Non-pigmented ciliary epithelial cell (primary cell): ENCODE measurements around the gene DLG2.

Experiments used
- DNase-seq: peaks from one replicate; pipeline ENCODE4 v3.0.0-alpha.2; 2010; ENCODE audit warnings: low read depth

The DLG2 gene

DNA sequence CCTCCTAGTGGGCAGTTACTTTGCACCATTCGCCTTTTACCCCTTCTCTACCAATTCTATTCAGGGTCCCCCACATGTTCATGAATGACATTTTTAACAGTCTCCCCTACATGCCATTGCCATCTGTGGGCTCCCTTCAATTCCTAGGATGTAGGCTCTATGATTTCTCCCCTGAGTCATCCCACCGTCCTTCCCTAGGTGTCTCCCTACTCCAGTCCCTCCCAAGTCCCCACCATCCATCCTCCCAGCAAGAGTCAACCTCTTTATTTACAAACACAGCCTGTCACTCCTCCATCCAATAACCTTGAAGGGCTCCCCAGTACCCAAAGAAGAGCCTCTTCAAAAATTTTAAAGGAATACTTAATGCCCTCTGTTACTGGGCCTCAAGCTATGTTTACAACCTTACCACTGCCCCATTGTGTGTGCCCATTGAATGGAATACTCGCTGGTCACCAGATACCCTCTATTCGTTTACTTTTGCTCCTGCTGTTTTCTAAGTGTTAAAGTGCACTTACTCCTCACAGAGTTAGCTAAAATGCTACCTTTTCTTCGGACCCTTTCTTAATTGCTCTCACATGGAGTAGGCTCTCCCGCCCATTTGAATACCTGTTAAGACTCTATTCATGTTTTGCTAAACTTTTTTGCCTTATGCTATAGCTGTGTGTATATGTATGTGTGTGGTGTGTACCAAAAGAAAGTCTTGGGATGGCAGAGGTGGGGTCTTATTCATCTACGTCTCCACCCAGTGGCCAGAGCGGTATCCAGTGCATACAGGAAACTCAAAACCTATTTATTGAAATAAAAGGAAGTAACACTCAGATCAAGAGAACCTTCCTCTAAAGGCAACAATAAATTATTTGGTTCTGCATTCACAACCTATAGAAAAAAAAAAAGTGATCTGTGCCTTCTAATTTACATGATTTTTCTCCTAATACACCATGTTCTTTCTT is 2105.2 kb downstream of the DLG2 start:
- DNase-seq: no peak

DNA sequence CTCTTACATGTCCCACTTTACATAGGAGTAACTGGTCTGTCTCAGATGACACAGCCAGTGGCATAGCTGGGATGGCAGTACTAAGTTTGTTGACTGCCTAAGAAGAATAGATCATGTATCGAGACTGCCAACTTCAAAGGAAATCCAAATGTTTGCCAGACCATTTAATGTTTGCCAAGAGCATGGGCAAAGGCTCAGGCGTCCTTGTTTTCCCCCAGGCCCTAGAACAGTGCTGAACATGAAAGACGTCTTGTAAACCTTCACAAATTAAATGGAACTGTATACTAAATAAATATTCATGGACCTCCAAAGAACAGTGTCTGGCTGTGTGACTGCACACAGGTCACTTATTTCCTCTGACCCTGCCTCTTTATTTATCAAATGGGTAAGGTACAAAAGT is 2106.3 kb downstream of the DLG2 start:
- DNase-seq: no peak

DNA sequence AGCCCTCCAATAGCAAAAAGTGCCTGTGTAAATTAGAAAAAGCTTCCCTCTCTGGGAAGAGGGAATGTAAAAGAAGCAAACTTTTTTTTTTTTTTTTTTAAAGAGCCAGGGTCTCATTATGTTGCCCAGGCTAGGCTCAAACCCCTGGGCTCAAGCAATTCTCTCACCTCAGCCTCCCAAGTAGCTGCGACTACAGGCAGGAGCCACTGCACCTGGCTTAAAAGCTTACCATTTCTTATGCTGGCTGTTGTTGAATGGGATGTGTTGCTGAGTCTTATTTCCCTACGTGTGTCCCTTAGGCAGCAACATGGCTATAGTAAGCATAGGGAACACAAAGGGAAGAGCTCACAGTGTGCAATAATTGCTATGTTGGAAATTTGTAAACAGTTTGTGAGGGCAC is 2115.5 kb downstream of the DLG2 start:
- no peak for DNase-seq

- DNase-seq: no peak
Observed at GRCh38 chr11:83510530-83511460, 2116.3 kb downstream of the DLG2 start.

DNA sequence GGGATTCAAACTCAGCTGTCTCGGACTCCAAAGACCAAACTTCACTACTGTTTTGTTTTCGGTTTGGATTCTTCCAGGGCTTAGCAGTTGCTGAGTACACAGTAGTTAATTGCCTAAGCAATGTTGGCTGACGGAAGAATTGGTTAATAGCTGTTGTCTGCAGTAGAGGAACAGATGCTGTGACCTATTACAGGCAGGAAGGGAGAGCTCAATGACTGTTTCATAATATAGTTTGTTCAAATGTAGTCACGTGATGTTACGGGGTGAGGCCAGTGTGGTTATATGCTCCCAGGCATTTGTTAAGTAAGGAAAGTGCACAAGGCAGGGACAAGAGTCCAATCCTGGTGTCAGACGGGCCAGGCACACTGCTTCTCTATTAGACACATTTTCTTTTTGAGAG is 2118.3 kb downstream of the DLG2 start:
- DNase-seq: no peak

GRCh38 chr11:83502041-83502440 is 2125.1 kb downstream of the DLG2 start:
- DNase-seq: no peak

DNA sequence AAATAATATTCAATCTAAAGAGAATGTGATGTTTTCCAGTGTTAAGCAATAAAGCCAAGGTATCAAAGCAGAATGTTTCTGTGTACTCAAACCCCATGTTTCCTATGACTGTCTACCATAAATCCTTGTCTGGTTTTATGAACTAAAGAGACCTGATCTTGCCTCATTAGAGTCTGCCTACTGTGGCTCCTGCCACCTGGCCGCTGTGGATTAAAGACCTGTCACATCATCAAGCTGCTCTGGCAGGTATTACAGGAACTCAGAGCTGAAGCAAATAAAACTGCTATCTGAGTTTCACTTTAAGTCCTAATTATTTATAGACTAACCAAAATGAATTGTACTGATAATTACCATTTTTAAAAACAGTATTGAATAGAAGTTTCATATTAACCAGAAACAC is 2133.2 kb downstream of the DLG2 start:
- no peak for DNase-seq

DNA sequence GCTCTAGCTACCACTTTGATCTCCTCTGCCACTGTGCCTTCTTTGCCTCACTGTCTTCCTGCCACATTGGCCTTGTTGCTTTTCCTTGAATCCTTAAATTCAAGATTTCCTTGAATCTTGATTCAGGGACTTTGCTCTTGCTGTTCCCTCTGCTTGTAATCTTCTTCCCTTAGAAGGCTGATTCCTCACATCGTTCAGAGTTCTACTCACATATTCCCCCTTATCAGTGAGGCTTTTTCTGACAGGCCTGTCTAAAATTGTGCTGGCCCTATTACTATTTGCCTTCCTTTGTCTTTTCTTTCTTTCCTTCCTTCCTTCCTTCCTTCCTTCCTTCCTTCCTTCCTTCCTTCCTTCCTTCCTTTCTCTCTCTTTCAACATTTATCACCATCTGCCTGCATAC is 2134.1 kb downstream of the DLG2 start:
- no peak for DNase-seq

GRCh38 chr11:83483808-83484207 is 2143.3 kb downstream of the DLG2 start:
- no peak for DNase-seq

- no peak for DNase-seq
Observed at GRCh38 chr11:83480811-83481210, 2146.3 kb downstream of the DLG2 start.

DNA sequence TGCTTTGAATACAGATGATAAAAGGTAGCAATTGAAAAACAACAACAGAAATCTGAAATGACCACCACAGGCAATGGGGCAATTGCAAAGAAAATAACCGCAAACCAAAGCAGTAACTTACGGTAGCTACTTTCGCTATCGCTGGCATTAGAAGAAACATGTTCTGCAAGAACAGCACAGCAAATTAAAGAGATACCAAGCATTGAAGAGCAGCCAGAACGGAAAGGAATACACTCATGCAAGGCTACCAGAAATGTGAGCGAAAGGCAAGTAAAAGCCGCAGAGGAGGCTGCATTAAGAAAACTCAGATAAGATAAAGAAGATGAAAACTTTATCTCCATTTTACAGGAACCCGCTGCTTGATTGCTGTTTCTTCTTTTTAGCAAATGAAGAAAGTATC is 2146.9 kb downstream of the DLG2 start:
- no peak for DNase-seq

DNA sequence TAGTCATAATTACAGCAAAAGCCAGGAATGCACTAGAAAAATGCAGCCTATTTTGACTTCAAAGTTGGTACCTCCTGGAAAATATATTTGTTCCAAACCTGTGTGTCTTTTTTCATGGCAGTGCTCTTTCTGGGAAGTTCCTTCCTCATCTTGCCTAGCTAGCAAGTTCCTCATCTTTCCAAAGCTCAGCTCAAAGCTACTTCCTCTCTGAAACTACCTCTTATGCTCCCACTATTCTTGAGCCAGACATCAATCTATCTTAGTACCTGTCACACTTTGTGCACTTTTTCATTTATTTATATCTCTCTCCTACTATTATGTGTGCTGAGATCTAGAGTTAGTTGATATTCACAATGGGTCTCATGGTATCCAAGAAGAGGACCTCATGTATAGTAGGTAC is 2149.4 kb downstream of the DLG2 start:
- no peak for DNase-seq

GRCh38 chr11:83475760-83476159 is 2151.4 kb downstream of the DLG2 start:
- no peak for DNase-seq

- DNase-seq: no peak
Observed at GRCh38 chr11:83473743-83474142, 2153.4 kb downstream of the DLG2 start.

DNA sequence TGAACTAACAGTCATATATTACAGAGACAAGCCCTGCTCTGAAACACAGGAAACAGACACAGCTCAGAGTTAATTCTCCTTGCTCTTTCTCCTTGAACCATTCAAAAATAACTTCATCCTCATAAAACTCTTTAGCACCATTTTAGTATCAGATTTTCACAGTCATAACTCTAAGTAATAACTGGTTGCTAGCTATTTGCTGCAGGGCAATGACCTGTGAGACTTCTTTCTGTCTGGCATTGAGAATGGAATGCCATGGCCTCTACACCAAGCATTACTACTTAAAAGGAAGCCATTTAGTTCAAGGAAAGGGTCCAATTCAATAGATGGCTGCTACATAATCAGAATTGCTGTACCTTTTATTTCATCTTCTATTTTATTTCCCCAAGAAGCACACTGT is 2154.3 kb downstream of the DLG2 start:
- DNase-seq: no peak

GRCh38 chr11:83471831-83472727 is 2155.1 kb downstream of the DLG2 start:
- no peak for DNase-seq

DNA sequence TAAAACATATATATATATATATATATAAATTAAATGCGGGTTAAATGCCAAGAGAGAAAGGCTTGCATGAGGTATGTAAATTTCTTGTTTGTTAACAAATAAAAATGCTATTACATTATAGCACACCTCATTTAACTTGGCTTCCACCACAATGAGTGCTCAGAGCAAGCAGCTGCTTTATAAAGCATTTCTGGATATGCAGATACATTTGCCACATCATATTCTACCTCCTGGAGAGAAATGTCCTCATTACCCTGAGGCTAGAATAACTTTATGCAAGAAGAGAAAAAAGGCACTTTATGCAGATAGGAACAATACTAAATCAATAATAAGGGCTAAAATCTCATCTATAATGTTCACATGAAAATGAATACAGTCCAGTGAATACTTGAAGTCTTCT is 2159.3 kb downstream of the DLG2 start:
- DNase-seq: no peak

- DNase-seq: no peak
Observed at GRCh38 chr11:83464160-83464944, 2162.8 kb downstream of the DLG2 start.

DNA sequence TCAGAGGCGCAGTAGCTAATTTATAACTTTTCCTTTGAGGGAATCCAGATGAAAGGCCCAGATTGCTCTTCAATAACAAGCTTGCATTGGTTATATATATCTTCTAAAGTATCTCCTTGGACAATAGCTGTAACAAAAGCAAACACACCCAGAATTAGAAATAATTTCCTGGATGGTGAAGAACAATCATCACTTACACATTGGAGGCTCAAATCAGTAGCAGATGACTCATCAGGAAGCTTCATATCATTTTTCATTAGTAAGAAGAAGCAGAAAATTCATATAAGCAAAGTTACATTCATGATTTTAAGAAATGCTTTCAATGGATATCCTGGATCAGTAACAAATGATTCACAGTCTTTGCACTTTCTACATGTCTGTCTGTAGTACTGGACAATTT is 2167.3 kb downstream of the DLG2 start:
- no peak for DNase-seq

DNA sequence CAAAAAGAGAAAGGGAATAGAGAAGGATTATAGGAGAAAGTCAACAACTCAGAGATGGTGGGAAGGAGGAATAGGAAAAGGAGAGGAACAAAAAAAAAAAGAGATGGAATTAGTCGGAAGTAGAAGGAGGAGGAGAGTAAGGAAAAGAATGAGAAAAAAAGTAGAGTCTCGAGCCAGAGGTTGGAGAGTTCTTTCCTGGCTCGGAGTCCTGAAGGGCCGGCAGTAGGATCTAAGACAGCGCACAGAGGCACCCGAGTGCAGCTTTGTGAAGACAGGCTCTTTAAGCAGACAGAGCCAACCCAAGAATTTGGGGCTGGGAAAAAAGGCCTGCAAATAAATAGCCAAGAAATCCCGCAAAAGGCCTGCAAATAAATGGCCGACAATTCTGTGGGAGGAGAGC is 2170.6 kb downstream of the DLG2 start:
- DNase-seq: no peak

DNA sequence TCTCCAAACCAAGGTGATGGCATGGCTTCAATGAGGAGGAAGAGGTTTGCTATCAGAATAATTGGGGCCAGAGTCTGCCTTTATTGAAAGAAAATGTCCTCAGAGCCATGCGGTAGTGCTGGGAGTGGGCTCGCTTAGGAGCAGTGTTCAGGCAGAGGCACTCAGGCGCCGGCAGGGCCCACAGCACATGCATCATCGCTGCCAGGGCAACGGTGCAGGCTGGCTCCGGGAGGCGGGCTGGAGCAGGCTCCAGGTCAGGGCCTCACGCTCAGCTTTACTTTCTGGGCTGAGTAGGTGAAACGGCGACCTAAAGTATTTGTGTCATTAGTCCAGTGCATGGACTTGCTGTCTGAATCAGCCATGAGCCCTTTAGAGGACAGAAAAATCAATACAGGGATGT is 2171.1 kb downstream of the DLG2 start:
- no peak for DNase-seq
